ENCODE data around the gene HPSE2.

- TF ChIP-seq TAF1 (IDR thresholded peaks at IDR 0.05; ENCODE audit: low read depth, low read length) (no peak), POLR2AphosphoS5 (IDR thresholded peaks at IDR 0.05; ENCODE audit: low read depth, low read length) (no peak)
Observed at GRCh38 chr10:98920807-98921206, 314.8 kb downstream of the HPSE2 start.

Measured in GM12891 (cell line).